ENCODE results near the gene NCF2.
A peak's percentile ranks its signal among the peaks of the same experiment; 100 is the strongest.

DNA sequence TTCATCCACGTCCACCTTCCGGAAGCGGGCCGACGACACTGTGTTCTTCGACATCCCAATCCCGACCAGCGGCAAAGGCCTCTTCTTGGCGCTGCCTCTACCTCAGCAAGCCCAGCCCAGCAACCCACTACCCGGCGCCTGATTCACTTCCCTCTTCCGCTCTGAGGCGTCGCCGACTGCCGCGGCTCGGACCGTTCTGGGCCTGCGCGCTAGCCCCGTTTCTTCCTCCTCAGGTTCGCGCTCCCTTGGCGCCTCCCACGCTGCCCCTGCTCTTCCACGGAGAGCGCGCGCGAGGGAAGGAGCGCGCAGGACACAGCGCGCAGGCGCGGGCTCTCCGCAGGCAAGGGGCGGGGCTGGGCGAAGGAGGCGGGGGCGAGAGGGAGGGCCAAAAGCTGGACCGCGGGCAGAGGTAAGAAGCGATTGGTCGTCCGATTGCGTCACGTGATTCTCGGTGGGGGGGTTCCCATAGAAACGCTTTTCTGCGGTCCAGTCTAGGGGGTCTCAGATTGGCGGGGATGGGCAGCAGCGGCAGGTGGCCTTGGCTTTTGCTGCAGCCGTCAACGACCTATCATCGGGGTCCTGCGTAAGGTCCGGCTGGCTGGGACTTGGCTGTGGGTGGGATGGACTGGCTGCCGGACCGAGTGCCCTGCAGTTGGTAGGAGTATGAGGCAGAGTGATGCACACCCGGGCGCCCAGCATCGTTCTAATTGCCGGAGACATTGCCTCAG, 45.5 kb upstream of the NCF2 start, which contains the start of gene ARPC5:
- TF ChIP-seq POLR2AphosphoS5 (IDR thresholded peaks at IDR 0.05) = peak; percentile 38 to 62 (median 52)
- TF ChIP-seq, protein P1, sequence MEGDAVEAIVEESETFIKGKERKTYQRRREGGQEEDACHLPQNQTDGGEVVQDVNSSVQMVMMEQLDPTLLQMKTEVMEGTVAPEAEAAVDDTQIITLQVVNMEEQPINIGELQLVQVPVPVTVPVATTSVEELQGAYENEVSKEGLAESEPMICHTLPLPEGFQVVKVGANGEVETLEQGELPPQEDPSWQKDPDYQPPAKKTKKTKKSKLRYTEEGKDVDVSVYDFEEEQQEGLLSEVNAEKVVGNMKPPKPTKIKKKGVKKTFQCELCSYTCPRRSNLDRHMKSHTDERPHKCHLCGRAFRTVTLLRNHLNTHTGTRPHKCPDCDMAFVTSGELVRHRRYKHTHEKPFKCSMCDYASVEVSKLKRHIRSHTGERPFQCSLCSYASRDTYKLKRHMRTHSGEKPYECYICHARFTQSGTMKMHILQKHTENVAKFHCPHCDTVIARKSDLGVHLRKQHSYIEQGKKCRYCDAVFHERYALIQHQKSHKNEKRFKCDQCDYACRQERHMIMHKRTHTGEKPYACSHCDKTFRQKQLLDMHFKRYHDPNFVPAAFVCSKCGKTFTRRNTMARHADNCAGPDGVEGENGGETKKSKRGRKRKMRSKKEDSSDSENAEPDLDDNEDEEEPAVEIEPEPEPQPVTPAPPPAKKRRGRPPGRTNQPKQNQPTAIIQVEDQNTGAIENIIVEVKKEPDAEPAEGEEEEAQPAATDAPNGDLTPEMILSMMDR (IDR thresholded peaks at IDR 0.05) = no peak
- TF ChIP-seq POLR2A (IDR thresholded peaks at IDR 0.05) = peak; percentile 55 to 87
- TF ChIP-seq EP300 (IDR thresholded peaks at IDR 0.05) = no peak
